Measurements from ENCODE around the gene SH3BGRL2.
"Not testable (repeated sequence)": the region's sequence is repeated elsewhere in the genome, so short reads cannot be mapped to it uniquely, and the experiment has no call there.

The SH3BGRL2 gene

DNA sequence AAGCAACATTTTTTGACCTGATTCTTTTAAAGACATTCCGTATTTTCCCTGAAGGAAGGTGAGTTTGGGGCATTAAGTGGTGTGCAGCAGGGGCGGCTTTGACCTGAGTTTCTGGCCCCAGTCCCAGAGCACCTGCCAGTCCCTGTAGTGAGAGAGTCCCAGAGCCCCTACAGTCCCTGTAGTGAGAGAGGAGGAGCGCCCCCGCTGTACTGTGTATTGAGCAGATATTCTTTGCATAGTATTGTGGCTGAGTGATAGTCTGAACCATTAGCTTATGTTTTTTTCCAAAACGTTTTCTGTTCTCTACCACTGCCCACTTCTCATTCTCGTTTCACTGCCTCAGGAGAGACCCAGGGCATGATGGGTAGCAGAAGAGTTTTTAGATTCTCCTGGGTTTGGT, 17.2 kb upstream of the SH3BGRL2 start:
- TF ChIP-seq CTCF (IDR thresholded peaks at IDR 0.05; ENCODE audit: borderline replicate concordance, insufficient read depth, low read depth, low read length) = no peak
- no peak overlapping the region for H3K4me3 ChIP-seq (ENCODE audit: low read depth, low read length)

DNA sequence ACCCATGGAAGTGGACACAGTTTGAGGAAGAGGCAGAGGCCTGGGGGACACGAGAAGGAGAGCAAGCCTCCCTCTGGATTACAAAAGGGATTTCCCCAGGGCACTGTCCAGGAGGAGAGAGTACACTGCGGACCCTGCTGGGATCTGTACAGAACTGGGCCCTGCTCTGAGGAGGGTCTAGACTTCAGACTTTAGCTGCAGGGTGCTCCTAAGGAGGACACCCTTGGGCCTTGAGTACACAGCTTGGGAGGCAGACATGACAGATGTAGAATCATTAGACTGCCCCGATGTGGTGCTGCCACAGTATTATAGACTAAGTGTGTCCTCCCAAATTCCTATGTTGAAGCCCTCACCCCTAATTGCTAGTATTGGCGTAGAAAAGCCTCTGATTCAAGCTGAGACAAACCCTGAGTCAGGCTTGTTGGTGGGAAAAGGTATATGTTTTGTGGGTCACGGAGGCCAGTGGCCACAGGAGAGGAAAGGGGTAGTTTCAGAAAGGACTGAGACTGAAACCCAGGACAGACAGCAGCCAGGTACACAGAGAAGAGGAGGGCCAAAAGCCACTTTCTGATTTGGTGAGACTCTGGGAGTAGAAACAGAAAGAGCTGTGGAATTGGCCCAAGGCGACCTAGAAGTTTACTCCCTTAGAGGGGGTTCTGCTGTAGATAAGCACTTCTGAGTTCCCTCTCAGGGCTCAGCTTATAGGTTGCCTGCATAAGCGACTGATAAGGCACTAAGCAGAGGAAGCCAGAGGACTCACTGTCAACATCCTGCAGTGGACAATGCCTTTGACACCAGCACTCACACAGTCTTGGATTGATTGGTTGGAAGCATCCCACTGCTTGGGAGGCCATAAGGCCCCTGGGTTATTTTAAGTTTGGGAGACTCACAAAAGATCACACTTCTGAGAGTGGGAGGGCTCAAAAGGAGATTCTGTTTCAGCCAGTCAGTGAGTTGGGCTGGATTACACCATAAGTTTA, 16.5 kb upstream of the SH3BGRL2 start:
- H3K4me3 ChIP-seq (ENCODE audit: low read depth, low read length) = no peak overlapping the region
- no peak for TF ChIP-seq CTCF (IDR thresholded peaks at IDR 0.05; ENCODE audit: borderline replicate concordance, insufficient read depth, low read depth, low read length)

GRCh38 chr6:79617518-79617941, 13.6 kb upstream of the SH3BGRL2 start:
- no peak for TF ChIP-seq CTCF (IDR thresholded peaks at IDR 0.05; ENCODE audit: borderline replicate concordance, insufficient read depth, low read depth, low read length)

GRCh38 chr6:79618425-79618824, 12.7 kb upstream of the SH3BGRL2 start:
- H3K4me3 ChIP-seq (ENCODE audit: low read depth, low read length) = not testable (repeated sequence)

More at GRCh38 chr6:79617518-79617941, 13.6 kb upstream of the SH3BGRL2 start:
- no peak overlapping the region for H3K4me3 ChIP-seq (ENCODE audit: low read depth, low read length)

- H3K4me3 ChIP-seq (ENCODE audit: low read depth, low read length) = no peak overlapping the region
- TF ChIP-seq CTCF (IDR thresholded peaks at IDR 0.05; ENCODE audit: borderline replicate concordance, insufficient read depth, low read depth, low read length) = no peak
These were observed 9.6 kb upstream of the SH3BGRL2 start for GRCh38 chr6:79621579-79621978.

- H3K4me3 ChIP-seq (ENCODE audit: low read depth, low read length) = no peak overlapping the region
- TF ChIP-seq CTCF (IDR thresholded peaks at IDR 0.05; ENCODE audit: borderline replicate concordance, insufficient read depth, low read depth, low read length) = no peak
These were observed 8.8 kb upstream of the SH3BGRL2 start for GRCh38 chr6:79622364-79622763.

- TF ChIP-seq CTCF (IDR thresholded peaks at IDR 0.05; ENCODE audit: borderline replicate concordance, insufficient read depth, low read depth, low read length) = no peak
- H3K4me3 ChIP-seq (ENCODE audit: low read depth, low read length) = no peak overlapping the region
These were observed 8.0 kb upstream of the SH3BGRL2 start for GRCh38 chr6:79623106-79623505.
